Panc1 (cell line): ENCODE data around the gene NOX4. TPM values are rescaled to one million over a fixed set of nuclear protein-coding genes. Genes with fewer than 3 reads are reported as not detected.
"Not testable (repeated sequence)": the region's sequence is repeated elsewhere in the genome, so short reads cannot be mapped to it uniquely, and the experiment has no call there.

Source experiments
- ATAC-seq: fragments of 200-7000 bp; cut with Tn5 transposase; 2 replicates; pipeline ENCODE4 v1.9.1; 2020; ENCODE audit warnings: mild to moderate bottlenecking, moderate library complexity
- BruUV-seq: library from RNA; stranded (reverse); fragments of 400-500 nt; replicated peaks from 2 replicates; lab custom pipeline; 2021; lab: Mats Ljungman, UMichigan
- CTCF ChIA-PET: fragments of 300-600 bp; sonication (Branson Sonifier 250); formaldehyde crosslinking; loops from one replicate; lab custom pipeline; 2022; ENCODE audit warnings: antibody characterized with exemption; lab: Charles Lee
- POLR2A ChIA-PET: fragments of 300-600 bp; sonication (Branson Sonifier 250); formaldehyde crosslinking; loops from one replicate; lab custom pipeline; 2022; ENCODE audit warnings: antibody characterized with exemption; lab: Charles Lee
- DNase-seq: peaks from one replicate; pipeline ENCODE4 v3.0.0-alpha.2; 2010; ENCODE audit warnings: low read depth, low spot score
- H3K27ac ChIP-seq: 2 replicates; pipeline ENCODE4 v1.5.1; 2011; ENCODE audit warnings: mild to moderate bottlenecking, low read length, inconsistent platforms
- H3K27me3 ChIP-seq: fragments of 200-500 bp; sonication (Bioruptor generic); 2 replicates; pipeline ENCODE4 v1.6.0; 2014; ENCODE audit warnings: low read length, inconsistent platforms; ENCODE audit not compliant: control insufficient read depth, insufficient read depth
- H3K36me3 ChIP-seq: fragments of 200-500 bp; sonication (Bioruptor generic); 2 replicates; pipeline ENCODE4 v1.5.1; 2014; ENCODE audit warnings: inconsistent platforms, mild to moderate bottlenecking, low read length, moderate library complexity; ENCODE audit not compliant: control insufficient read depth, insufficient read depth
- H3K4me1 ChIP-seq: 2 replicates; pipeline ENCODE4 v1.5.1; 2011; ENCODE audit warnings: inconsistent platforms, mild to moderate bottlenecking, low read length, moderate library complexity; ENCODE audit not compliant: control insufficient read depth, insufficient read depth
- H3K4me3 ChIP-seq, 2 experiments: 2 replicates each; pipeline ENCODE4 v1.5.1; 2011 to 2012; ENCODE audit warnings: low read depth in 2 of 2, low read length in 2 of 2, mild to moderate bottlenecking in 2 of 2, inconsistent platforms in 1 of 2, moderate library complexity in 1 of 2
- H3K9me3 ChIP-seq: fragments of 200-500 bp; sonication (Bioruptor generic); 2 replicates; pipeline ENCODE4 v1.5.1; 2014; ENCODE audit warnings: low read depth, mild to moderate bottlenecking, inconsistent platforms, low read length, moderate library complexity; ENCODE audit not compliant: control insufficient read depth, insufficient read depth
- CTCF ChIP-seq: fragments of 450-650 bp; IDR thresholded peaks from 2 replicates; pipeline ENCODE4 v1.5.1; 2017; ENCODE audit warnings: mild to moderate bottlenecking
- POLR2AphosphoS5 ChIP-seq: IDR thresholded peaks from 2 replicates; pipeline ENCODE4 v1.6.1; 2012; ENCODE audit warnings: mild to moderate bottlenecking, low read depth, low read length, moderate library complexity
- SIN3A ChIP-seq: IDR thresholded peaks from 2 replicates; pipeline ENCODE4 v1.6.1; 2012; ENCODE audit warnings: low read depth, mild to moderate bottlenecking, low read length, moderate library complexity, borderline replicate concordance; ENCODE audit not compliant: insufficient read depth
- TCF7L2 ChIP-seq: IDR thresholded peaks from 2 replicates; pipeline ENCODE4 v1.6.1; 2011; ENCODE audit warnings: mild to moderate bottlenecking, low read depth, low read length, inconsistent platforms
- in situ Hi-C: cut with HindIII; loops from 2 replicates; pipeline ENCODE4 v1.10.0; 2016; ENCODE audit warnings: low sequenced_read_pairs, low pct_unique_long_range_greater_than_20kb
- intact Hi-C: fragments of 100-400 bp; cut with micrococcal nuclease; formaldehyde crosslinking; loops from one replicate; pipeline ENCODE4 v1.10.0; 2022; ENCODE audit not compliant: unreplicated experiment
- total RNA-seq: library from RNA; stranded (reverse); gene quantifications from one replicate; pipeline ENCODE4 v1.2.1, GENCODE V29; 2021; ENCODE audit not compliant: unreplicated experiment
- TF ChIP-seq, protein P1 (sequence below), 2 experiments: IDR thresholded peaks; 2 replicates each; pipeline ENCODE4 v1.6.1; 2011 to 2012; ENCODE audit warnings: low read depth in 2 of 2, control low read depth in 1 of 2, low read length in 1 of 2, mild to moderate bottlenecking in 1 of 2, moderate library complexity in 1 of 2; ENCODE audit not compliant: insufficient read depth in 1 of 2

The NOX4 gene
- total RNA-seq, 1 experiment from 2014 or later: not detected

- H3K4me1 ChIP-seq, POLR2A ChIA-PET, DNase-seq, H3K36me3 ChIP-seq, CTCF ChIA-PET, H3K27ac ChIP-seq, in situ Hi-C loops, intact Hi-C loops, H3K4me3 ChIP-seq, ATAC-seq, H3K9me3 ChIP-seq, BruUV-seq, H3K27me3 ChIP-seq: not testable (repeated sequence)
Measured at GRCh38 chr11:89411112-89411511, 80.1 kb downstream of the NOX4 start.

- CTCF ChIA-PET, POLR2A ChIA-PET, H3K4me3 ChIP-seq, ATAC-seq, DNase-seq, H3K27me3 ChIP-seq, H3K27ac ChIP-seq, intact Hi-C loops, in situ Hi-C loops, H3K4me1 ChIP-seq, BruUV-seq, H3K36me3 ChIP-seq, H3K9me3 ChIP-seq: not testable (repeated sequence)
Measured at GRCh38 chr11:89410666-89411065, 80.5 kb downstream of the NOX4 start.

GRCh38 chr11:89408441-89408840 lies 82.7 kb downstream of the NOX4 start:
- in situ Hi-C loops, CTCF ChIA-PET, H3K9me3 ChIP-seq: not testable (repeated sequence)

GRCh38 chr11:89405629-89406028 lies 85.5 kb downstream of the NOX4 start:
- H3K4me3 ChIP-seq: no peak overlapping the region
- ATAC-seq (no peak), DNase-seq (no peak)
- CTCF ChIA-PET: interaction anchor here (0.7 kb wide), 2 partner anchors 899 to 1389 kb away, joined by 5 to 7 read pairs; no protein-coding TSS in a partner anchor
- POLR2A ChIA-PET: interaction anchor here (0.7 kb wide), 1 partner anchor 1946 kb away, joined by 5 read pairs; no protein-coding TSS in a partner anchor
- TF ChIP-seq SIN3A (no peak), CTCF (no peak; the same call in 1 of the 2 replicates), POLR2AphosphoS5 (no peak), TCF7L2 (no peak)
- TF ChIP-seq, protein P1, sequence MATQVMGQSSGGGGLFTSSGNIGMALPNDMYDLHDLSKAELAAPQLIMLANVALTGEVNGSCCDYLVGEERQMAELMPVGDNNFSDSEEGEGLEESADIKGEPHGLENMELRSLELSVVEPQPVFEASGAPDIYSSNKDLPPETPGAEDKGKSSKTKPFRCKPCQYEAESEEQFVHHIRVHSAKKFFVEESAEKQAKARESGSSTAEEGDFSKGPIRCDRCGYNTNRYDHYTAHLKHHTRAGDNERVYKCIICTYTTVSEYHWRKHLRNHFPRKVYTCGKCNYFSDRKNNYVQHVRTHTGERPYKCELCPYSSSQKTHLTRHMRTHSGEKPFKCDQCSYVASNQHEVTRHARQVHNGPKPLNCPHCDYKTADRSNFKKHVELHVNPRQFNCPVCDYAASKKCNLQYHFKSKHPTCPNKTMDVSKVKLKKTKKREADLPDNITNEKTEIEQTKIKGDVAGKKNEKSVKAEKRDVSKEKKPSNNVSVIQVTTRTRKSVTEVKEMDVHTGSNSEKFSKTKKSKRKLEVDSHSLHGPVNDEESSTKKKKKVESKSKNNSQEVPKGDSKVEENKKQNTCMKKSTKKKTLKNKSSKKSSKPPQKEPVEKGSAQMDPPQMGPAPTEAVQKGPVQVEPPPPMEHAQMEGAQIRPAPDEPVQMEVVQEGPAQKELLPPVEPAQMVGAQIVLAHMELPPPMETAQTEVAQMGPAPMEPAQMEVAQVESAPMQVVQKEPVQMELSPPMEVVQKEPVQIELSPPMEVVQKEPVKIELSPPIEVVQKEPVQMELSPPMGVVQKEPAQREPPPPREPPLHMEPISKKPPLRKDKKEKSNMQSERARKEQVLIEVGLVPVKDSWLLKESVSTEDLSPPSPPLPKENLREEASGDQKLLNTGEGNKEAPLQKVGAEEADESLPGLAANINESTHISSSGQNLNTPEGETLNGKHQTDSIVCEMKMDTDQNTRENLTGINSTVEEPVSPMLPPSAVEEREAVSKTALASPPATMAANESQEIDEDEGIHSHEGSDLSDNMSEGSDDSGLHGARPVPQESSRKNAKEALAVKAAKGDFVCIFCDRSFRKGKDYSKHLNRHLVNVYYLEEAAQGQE (IDR thresholded peaks at IDR 0.05; ENCODE audit: insufficient read depth in 1 of 2, low read depth in 2 of 2, low read length in 1 of 2): no peak
- intact Hi-C loops (loop anchor here (10.0 kb wide), 1 partner anchor 311 kb away; no protein-coding TSS in a partner anchor), in situ Hi-C loops (no loop called here)
- H3K36me3 ChIP-seq: no peaks in the 10 kb centered on the region
- BruUV-seq: no TSS peak
- no peak overlapping the region for H3K27ac ChIP-seq
- H3K4me1 ChIP-seq: no peaks in the 10 kb centered on the region
- no peaks in the 10 kb centered on the region for H3K27me3 ChIP-seq
- H3K9me3 ChIP-seq: no peaks in the 10 kb centered on the region

More at GRCh38 chr11:89408441-89408840, 82.7 kb downstream of the NOX4 start:
- BruUV-seq, H3K27me3 ChIP-seq, H3K4me1 ChIP-seq, POLR2A ChIA-PET, H3K4me3 ChIP-seq, DNase-seq, ATAC-seq, H3K27ac ChIP-seq, H3K36me3 ChIP-seq: not testable (repeated sequence)
- intact Hi-C loops: loop anchor here (10.0 kb wide), 1 partner anchor 314 kb away; no protein-coding TSS in a partner anchor

DNA sequence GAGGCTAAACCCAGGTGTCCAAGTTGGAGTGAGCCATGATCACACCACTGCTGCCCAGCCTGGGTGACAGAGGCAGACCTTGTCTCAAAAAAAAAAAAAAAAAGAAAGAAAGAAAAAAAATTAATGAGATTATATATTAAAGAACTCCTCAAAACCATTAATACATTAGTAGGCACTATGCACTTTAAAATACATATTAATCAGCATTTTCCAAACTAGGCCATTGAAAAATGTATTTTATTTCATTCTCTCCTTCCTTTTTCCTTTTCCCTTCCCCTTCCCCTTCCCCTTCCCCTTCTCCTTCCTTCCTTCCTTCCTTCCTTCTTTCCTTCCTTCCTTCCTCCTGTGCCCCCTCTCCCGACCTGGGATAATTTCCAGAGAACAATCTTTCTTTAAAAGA lies 99.5 kb downstream of the NOX4 start:
- POLR2A ChIA-PET, DNase-seq, intact Hi-C loops, H3K4me3 ChIP-seq, H3K27me3 ChIP-seq, H3K4me1 ChIP-seq, ATAC-seq, CTCF ChIA-PET, H3K27ac ChIP-seq, H3K36me3 ChIP-seq, H3K9me3 ChIP-seq, in situ Hi-C loops, BruUV-seq: not testable (repeated sequence)
